HG03139 (cell line): ENCODE measurements around the gene PCDH11Y.
"Not testable (repeated sequence)": the region's sequence is repeated elsewhere in the genome, so short reads cannot be mapped to it uniquely, and the experiment has no call there.

Experiments
- ATAC-seq: cut with Tn5 transposase; IDR thresholded peaks from one replicate; pipeline ENCODE4 v1.9.1; 2021; ENCODE audit not compliant: unreplicated experiment

Gene PCDH11Y, protein sequence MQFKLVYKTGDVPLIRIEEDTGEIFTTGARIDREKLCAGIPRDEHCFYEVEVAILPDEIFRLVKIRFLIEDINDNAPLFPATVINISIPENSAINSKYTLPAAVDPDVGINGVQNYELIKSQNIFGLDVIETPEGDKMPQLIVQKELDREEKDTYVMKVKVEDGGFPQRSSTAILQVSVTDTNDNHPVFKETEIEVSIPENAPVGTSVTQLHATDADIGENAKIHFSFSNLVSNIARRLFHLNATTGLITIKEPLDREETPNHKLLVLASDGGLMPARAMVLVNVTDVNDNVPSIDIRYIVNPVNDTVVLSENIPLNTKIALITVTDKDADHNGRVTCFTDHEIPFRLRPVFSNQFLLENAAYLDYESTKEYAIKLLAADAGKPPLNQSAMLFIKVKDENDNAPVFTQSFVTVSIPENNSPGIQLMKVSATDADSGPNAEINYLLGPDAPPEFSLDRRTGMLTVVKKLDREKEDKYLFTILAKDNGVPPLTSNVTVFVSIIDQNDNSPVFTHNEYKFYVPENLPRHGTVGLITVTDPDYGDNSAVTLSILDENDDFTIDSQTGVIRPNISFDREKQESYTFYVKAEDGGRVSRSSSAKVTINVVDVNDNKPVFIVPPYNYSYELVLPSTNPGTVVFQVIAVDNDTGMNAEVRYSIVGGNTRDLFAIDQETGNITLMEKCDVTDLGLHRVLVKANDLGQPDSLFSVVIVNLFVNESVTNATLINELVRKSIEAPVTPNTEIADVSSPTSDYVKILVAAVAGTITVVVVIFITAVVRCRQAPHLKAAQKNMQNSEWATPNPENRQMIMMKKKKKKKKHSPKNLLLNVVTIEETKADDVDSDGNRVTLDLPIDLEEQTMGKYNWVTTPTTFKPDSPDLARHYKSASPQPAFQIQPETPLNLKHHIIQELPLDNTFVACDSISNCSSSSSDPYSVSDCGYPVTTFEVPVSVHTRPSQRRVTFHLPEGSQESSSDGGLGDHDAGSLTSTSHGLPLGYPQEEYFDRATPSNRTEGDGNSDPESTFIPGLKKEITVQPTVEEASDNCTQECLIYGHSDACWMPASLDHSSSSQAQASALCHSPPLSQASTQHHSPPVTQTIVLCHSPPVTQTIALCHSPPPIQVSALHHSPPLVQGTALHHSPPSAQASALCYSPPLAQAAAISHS (N-terminal part only)

DNA sequence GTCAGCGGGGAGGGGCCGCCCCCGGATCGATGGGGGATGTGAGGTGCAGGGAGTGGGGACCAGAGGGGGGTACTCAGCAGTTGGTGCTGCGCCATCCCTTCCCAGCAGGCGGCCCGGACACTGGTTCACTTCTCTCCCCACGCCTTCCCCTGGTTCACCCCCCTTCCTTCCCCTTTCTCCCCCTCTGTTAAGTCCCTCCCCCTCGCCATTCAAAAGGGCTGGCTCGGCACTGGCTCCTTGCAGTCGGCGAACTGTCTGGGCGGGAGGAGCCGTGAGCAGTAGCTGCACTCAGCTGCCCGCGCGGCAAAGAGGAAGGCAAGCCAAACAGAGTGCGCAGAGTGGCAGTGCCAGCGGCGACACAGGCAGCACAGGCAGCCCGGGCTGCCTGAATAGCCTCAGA, at the start of gene PCDH11Y:
Gene PCDH11Y (plus strand): TSS at position 240 of the 400 bp plus-strand sequence. CDS start 56,804 bp downstream, outside the sequence.
- not testable (repeated sequence) for ATAC-seq

- ATAC-seq = not testable (repeated sequence)
These were observed 32.2 kb upstream of the PCDH11Y start for GRCh38 chrY:4967894-4968293.

- ATAC-seq = peak; percentile 99
These were observed 8.2 kb upstream of the PCDH11Y start for GRCh38 chrY:4991743-4992400.

DNA sequence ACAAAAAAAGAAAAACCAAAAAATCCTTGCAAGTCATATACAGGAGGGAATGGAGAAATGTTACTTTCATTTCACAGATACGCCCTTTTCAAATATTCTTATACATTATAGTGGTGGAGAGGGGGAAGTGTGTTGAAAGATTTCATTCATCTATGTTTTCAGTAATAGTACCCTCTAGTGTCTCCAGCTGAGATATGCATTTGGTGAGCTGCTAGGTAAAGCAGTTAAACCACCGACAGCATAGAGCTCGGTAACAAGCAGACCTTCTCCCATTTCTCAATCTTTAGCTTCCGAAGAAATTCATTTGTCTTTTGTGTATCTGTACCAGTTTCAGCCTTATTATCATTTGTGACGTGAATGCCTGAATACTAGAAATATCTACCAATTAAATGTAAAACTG, 5.2 kb upstream of the PCDH11Y start:
- not testable (repeated sequence) for ATAC-seq

GRCh38 chrY:5002476-5003184, 2.5 kb downstream of the PCDH11Y start:
- not testable (repeated sequence) for ATAC-seq

GRCh38 chrY:5038972-5039523, 39.0 kb downstream of the PCDH11Y start:
- ATAC-seq = not testable (repeated sequence)

DNA sequence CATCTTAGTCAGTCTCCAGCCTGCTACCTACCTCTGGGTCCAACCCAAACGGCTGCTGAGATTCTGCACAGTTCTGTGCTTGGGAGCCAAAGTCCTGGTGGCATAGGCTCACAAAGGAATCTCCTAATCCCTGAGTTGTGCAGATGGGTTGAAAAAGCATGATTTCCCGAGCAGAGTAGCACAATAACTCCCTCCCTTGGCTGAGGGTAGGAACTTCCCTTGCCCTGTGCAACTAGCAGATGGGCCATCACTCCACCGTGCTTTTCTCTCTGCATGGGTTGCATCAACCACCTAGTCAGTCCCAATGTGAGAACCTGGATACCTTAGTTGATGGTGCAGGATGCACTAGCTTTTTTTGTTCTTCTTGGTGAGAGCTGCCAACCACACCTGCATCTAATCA, 82.9 kb downstream of the PCDH11Y start:
- not testable (repeated sequence) for ATAC-seq

GRCh38 chrY:5182998-5183397, 182.9 kb downstream of the PCDH11Y start:
- ATAC-seq = not testable (repeated sequence)

- ATAC-seq = not testable (repeated sequence)
These were observed 215.0 kb downstream of the PCDH11Y start for GRCh38 chrY:5215116-5215515.

DNA sequence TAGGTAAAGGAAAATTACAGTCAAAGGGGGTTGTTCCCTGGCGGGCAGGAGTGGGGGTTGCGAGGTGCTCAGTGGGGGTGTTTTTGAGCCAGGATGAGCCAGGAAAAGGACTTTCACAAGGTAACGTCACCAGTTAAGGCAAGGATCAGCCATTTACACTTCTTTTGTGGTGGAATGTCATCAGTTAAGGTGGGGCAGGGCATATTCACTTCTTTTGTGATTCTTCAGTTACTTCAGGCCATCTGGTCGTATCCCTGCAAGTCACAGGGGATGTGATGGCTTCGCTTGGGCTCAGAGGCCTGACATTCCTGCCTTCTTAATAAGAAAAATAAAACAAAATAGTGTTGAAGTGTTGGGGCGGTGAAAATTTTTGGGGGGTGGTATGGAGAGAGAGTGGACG, 324.8 kb downstream of the PCDH11Y start:
- ATAC-seq = not testable (repeated sequence)

DNA sequence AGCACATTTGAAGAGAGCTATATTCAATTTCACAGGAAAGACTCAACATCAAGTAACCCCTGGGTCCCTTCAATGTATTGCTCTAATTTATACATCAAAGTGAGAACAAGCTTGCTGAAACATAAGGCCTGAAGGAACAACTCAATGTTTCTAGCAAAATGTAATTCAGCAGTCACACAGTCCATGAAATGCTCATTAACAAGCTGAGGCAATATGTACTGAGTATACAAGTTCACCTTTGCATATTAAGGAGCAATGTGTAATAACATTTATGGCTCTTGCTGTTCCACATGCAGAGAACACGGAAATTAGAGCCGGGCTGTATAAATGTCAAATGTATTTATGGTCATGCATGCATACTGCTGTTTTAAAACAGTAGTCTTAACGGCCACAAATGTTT, 342.1 kb downstream of the PCDH11Y start:
- not testable (repeated sequence) for ATAC-seq

DNA sequence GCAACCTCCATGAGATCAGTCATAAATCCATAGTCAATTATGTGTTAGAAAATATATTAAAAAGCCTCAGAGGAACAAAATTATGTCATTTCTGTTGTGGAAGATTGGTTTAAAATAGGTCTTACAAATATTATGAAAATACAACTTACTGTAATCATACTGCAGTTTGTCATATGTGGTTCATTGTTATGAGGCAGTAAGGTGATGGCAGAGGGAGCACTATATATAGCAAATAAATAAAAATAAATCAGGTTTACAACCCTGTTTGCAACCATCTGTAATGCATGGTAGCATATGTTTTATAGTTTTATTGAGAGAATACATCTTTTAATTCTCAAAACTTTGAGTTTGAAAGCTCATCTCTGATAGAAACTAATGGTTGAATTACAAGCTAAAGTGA, 543.6 kb downstream of the PCDH11Y start:
- not testable (repeated sequence) for ATAC-seq

DNA sequence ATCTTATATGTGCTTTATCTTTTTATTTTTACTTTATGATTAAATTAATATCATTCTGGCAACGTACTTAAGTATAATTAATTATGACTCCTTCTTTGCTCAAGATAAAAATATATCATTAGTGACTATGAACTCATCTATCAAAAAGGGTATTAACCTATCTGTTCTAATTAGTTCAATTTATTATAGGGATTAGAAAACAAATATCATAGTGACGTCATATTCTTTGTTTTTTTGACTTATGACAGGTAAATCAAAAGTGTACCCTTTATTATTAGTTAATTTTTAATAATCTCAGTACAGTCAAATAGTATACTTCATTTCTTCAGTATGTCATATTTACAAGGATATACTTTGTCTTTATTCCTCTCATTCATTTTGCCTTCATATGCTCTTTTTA, 638.5 kb downstream of the PCDH11Y start:
- not testable (repeated sequence) for ATAC-seq

DNA sequence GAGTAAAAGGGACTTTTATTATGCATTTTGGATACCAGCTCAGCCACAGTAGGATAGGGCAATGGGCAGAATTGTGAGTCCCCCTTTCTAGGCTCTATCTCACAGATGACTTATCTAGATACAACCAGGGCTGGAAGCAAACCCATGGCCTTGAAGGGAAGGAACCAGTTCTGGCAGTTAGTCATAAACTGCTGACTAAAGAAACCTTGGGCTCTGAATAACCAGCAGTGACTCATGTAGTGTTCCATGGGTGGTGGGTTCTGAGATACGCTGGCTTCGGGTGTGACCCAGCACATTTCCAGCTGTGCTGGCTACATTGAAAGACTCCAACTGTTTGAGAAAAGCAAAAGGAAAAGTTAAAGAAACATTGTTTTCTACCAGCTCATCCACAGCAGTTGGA, 679.2 kb downstream of the PCDH11Y start:
- ATAC-seq = not testable (repeated sequence)

- ATAC-seq = not testable (repeated sequence)
These were observed 708.6 kb downstream of the PCDH11Y start for GRCh38 chrY:5708727-5709126.

- not testable (repeated sequence) for ATAC-seq
These were observed 709.8 kb downstream of the PCDH11Y start for GRCh38 chrY:5709788-5710381.

DNA sequence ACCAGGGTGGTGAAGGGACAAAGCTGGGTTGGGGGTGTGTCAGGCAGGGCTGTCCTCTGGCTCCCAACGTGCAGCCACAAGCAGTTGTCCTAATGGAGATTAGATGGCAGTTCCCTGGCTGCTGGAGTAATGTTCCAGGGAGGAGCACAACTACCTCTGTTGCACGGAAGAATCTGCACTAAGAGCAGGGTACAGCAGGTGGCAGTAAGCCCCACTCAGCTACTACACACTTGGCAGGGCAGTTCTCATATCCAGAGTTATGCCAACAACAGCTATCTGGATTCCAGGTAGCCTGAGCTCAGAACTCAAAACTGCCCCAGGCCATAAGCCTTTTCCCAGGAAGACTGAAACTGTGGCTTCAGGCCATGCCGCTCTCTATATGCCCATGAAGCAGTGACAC, 761.3 kb downstream of the PCDH11Y start:
- ATAC-seq = not testable (repeated sequence)

- ATAC-seq = not testable (repeated sequence)
These were observed 776.4 kb downstream of the PCDH11Y start for GRCh38 chrY:5776485-5776884.
